Sigmoid colon (tissue), 7 donors: ENCODE results near the gene DIS3L2. TPM values are rescaled to one million over a fixed set of nuclear protein-coding genes. Genes with fewer than 3 reads are reported as not detected.
A peak's percentile ranks its signal among the peaks of the same experiment; 100 is the strongest.

Experiments
- DNase-seq: peaks from one replicate; pipeline ENCODE4 v3.0.0-alpha.2; 2019
- H3K27ac ChIP-seq, 4 donors: fragments of 200-600 bp; sonication (generic); one replicate each; pipeline ENCODE4 v1.5.1; 2016 to 2019; ENCODE audit warnings: mild to moderate bottlenecking in 1 of 4
- H3K27me3 ChIP-seq, 3 donors: fragments of 200-600 bp; sonication (generic); one replicate each; pipeline ENCODE4 v1.5.1; 2019; ENCODE audit warnings: mild to moderate bottlenecking in 1 of 3
- H3K36me3 ChIP-seq, 4 donors: fragments of 200-600 bp; sonication (generic); one replicate each; pipeline ENCODE4 v1.5.1; 2016 to 2019
- H3K4me1 ChIP-seq, 4 donors: fragments of 200-600 bp; sonication (generic); one replicate each; pipeline ENCODE4 v1.5.1; 2017 to 2019
- H3K4me3 ChIP-seq, 4 donors: fragments of 200-600 bp; sonication (generic); one replicate each; pipeline ENCODE4 v1.5.1; 2017 to 2019; ENCODE audit warnings: mild to moderate bottlenecking in 2 of 4, moderate library complexity in 1 of 4
- H3K9me3 ChIP-seq, 4 donors: fragments of 200-600 bp in 3 of 4; sonication (generic) in 3 of 4; one replicate each; pipeline versions ENCODE4 v1.5.1 to v1.6.1; 2013 to 2019
- EP300 ChIP-seq, 4 donors: sonication (generic); formaldehyde crosslinking; IDR thresholded peaks; one replicate each; pipeline ENCODE4 v1.6.1; 2017; ENCODE audit warnings: antibody characterized with exemption in 4 of 4
- POLR2A ChIP-seq, 2 donors: fragments of 450-650 bp; IDR thresholded peaks; one replicate each; pipeline ENCODE4 v1.6.1; 2016; ENCODE audit warnings: antibody characterized with exemption in 2 of 2, mild to moderate bottlenecking in 2 of 2, moderate library complexity in 2 of 2
- POLR2AphosphoS5 ChIP-seq, 4 donors: sonication (generic); formaldehyde crosslinking; IDR thresholded peaks; one replicate each; pipeline ENCODE4 v1.6.1; 2017; ENCODE audit warnings: antibody characterized with exemption in 4 of 4
- WGBS, 2 donors: extraction: QIAGEN DNeasy Blood & Tissue Kit; methylation state at CpG; one replicate each; pipeline ENCODE4 v1.1.7; 2013; 5-methylcytosine and 5-hydroxymethylcytosine counted together
- intact Hi-C: fragments of 100-400 bp; cut with DNase I; formaldehyde crosslinking; loops from one replicate; pipeline ENCODE4 v1.15.1; 2023
- polyA plus RNA-seq, 3 donors: library from polyadenylated mRNA; stranded (reverse); fragments of 200-250 nt; gene quantifications; one replicate each; pipeline ENCODE4 v1.2.3, GENCODE V29; 2013
- total RNA-seq, 4 donors: library from RNA; depleted of rRNA; stranded (reverse); fragments of >200 nt; gene quantifications; one replicate each; pipeline ENCODE4 v1.1.0, GENCODE V29; 2016
- TF ChIP-seq, protein P1 (sequence below), 4 experiments: fragments of 450-650 bp in 3 of 4; fragments of 200-600 bp in 1 of 4; IDR thresholded peaks; one replicate each; pipeline ENCODE4 v1.5.1; 2016 to 2019; ENCODE audit warnings: antibody characterized with exemption in 4 of 4, mild to moderate bottlenecking in 3 of 4, moderate library complexity in 2 of 4
- donor health status: healthy with polysubstance abuse.
- donor health status: Bipolar disorder and iron deficiency.
- donor health status: healthy.

DIS3L2 gene
- total and polyA plus RNA-seq, 7 donors = 8.8 to 37.9 (median 22.5) TPM

- no peak for DNase-seq
- no peaks in the 10 kb centered on the region for H3K36me3 ChIP-seq
- H3K9me3 ChIP-seq = no peaks in the 10 kb centered on the region
- WGBS, 2 donors = 83 to 89% methylated on average over 3 of the region's 3 CpGs
- intact Hi-C loops = no loop called here
- H3K4me1 ChIP-seq = peaks cover 0 to 8% (median 0%) of the 10 kb centered on the region in 4 donors
- no peak overlapping the region for H3K27ac ChIP-seq
- TF ChIP-seq EP300 (IDR thresholded peaks at IDR 0.05) (no peak), POLR2A (IDR thresholded peaks at IDR 0.05) (no peak), POLR2AphosphoS5 (IDR thresholded peaks at IDR 0.05) (no peak)
- TF ChIP-seq, protein P1, sequence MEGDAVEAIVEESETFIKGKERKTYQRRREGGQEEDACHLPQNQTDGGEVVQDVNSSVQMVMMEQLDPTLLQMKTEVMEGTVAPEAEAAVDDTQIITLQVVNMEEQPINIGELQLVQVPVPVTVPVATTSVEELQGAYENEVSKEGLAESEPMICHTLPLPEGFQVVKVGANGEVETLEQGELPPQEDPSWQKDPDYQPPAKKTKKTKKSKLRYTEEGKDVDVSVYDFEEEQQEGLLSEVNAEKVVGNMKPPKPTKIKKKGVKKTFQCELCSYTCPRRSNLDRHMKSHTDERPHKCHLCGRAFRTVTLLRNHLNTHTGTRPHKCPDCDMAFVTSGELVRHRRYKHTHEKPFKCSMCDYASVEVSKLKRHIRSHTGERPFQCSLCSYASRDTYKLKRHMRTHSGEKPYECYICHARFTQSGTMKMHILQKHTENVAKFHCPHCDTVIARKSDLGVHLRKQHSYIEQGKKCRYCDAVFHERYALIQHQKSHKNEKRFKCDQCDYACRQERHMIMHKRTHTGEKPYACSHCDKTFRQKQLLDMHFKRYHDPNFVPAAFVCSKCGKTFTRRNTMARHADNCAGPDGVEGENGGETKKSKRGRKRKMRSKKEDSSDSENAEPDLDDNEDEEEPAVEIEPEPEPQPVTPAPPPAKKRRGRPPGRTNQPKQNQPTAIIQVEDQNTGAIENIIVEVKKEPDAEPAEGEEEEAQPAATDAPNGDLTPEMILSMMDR (IDR thresholded peaks at IDR 0.05) = no peak
- H3K4me3 ChIP-seq = no peak overlapping the region
- H3K27me3 ChIP-seq = peaks cover 0 to 21% (median 11%) of the 10 kb centered on the region in 3 donors
Measured at GRCh38 chr2:231932711-231932970, 28.9 kb upstream of the DIS3L2 start.

GRCh38 chr2:231932985-231933915 lies 28.3 kb upstream of the DIS3L2 start:
- TF ChIP-seq POLR2AphosphoS5 (IDR thresholded peaks at IDR 0.05) = no peak
- no peak for TF ChIP-seq POLR2A (IDR thresholded peaks at IDR 0.05)
- TF ChIP-seq, protein P1 (IDR thresholded peaks at IDR 0.05) = no peak
- no peak for TF ChIP-seq EP300 (IDR thresholded peaks at IDR 0.05)
- H3K27me3 ChIP-seq = peaks cover 0 to 15% (median 4%) of the 10 kb centered on the region in 3 donors
- intact Hi-C loops = no loop called here
- WGBS, 2 donors = 82 to 88% methylated on average over 15 of the region's 15 CpGs
- no peaks in the 10 kb centered on the region for H3K9me3 ChIP-seq
- H3K27ac ChIP-seq = no peak overlapping the region
- H3K4me1 ChIP-seq = peaks cover 0 to 8% (median 0%) of the 10 kb centered on the region in 4 donors
- no peak for DNase-seq
- H3K4me3 ChIP-seq = no peak overlapping the region
- no peaks in the 10 kb centered on the region for H3K36me3 ChIP-seq

DNA sequence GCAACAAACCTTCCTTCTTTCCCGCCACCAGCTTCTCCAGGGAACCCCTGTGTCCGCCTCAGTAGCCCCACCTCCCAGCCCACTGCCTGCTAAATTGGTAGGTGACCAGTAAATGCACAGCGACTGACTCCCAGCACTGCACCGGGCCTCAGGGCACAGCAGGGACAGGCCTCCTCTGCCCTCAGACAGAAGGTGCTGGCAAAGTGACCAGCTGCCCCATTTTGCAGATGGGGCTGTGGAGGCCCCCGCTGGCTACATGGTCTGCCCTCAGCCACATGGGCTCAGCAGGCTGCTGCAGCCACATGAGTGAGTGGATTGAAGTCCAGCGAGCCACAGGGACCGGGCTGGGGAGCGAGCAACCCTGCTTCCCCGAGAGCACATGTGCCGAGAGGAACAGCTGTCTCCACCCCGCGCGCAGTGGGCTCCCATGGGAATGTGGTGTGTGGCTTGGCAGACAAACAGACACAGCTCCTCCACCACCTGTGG lies 27.6 kb upstream of the DIS3L2 start:
- no peak overlapping the region for H3K4me3 ChIP-seq
- peak; percentile 78 for DNase-seq
- H3K36me3 ChIP-seq = no peaks in the 10 kb centered on the region
- no peaks in the 10 kb centered on the region for H3K9me3 ChIP-seq
- intact Hi-C loops = no loop called here
- H3K27me3 ChIP-seq = peaks cover 0 to 9% (median 0%) of the 10 kb centered on the region in 3 donors
- H3K27ac ChIP-seq = no peak overlapping the region
- WGBS, 2 donors = 69 to 87% methylated on average over 13 of the region's 13 CpGs
- peaks cover 0 to 8% (median 0%) of the 10 kb centered on the region in 4 donors for H3K4me1 ChIP-seq
- TF ChIP-seq, protein P1 (IDR thresholded peaks at IDR 0.05) = no peak
- TF ChIP-seq POLR2AphosphoS5 (IDR thresholded peaks at IDR 0.05) = peak in 1 of 4 donors; percentile 12

GRCh38 chr2:231934441-231935206 lies 26.9 kb upstream of the DIS3L2 start:
- H3K27me3 ChIP-seq = peaks cover 0 to 3% (median 0%) of the 10 kb centered on the region in 3 donors
- no peak for DNase-seq
- no peak overlapping the region for H3K4me3 ChIP-seq
- intact Hi-C loops = no loop called here
- TF ChIP-seq EP300 (IDR thresholded peaks at IDR 0.05) = no peak
- no peak for TF ChIP-seq POLR2A (IDR thresholded peaks at IDR 0.05)
- TF ChIP-seq, protein P1 (IDR thresholded peaks at IDR 0.05) = no peak
- no peak for TF ChIP-seq POLR2AphosphoS5 (IDR thresholded peaks at IDR 0.05)
- no peak overlapping the region for H3K27ac ChIP-seq
- H3K36me3 ChIP-seq = no peaks in the 10 kb centered on the region
- H3K9me3 ChIP-seq = no peaks in the 10 kb centered on the region
- H3K4me1 ChIP-seq = peaks cover 0 to under 1% (median 0%) of the 10 kb centered on the region in 4 donors
- 74 to 80% methylated on average over 8 of the region's 8 CpGs for WGBS, 2 donors
